Measurements from ENCODE around the gene MSI2.

Gene MSI2

DNA sequence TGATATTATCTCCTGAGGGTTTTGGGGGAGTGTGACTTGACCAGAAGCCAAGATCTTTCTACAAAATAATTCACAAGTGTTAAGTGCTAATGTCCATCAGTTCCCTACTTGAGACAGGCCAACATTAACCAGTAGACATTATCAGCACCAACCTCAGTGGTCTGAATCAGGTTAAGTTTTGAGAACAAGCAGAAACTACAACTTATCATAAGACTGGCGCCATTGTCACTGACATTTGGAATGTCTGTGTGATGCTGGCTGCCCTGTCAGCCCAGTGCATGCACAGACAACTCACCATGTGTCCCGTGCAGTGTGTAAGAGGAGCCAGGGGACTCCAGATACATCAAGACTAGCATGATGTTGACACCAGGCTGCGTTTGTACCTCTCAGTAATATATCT, 412.0 kb downstream of the MSI2 start:
- H3K27me3 ChIP-seq (ENCODE audit: insufficient read depth, low read length) = no peaks in the 10 kb centered on the region
- H4K20me1 ChIP-seq (ENCODE audit: insufficient read depth, low read length) = no peaks in the 10 kb centered on the region
- no peaks in the 10 kb centered on the region for H3F3A ChIP-seq (ENCODE audit: insufficient read depth, low read length)
- no peaks in the 10 kb centered on the region for H3K9me3 ChIP-seq (ENCODE audit: low read length)
- TF ChIP-seq EZH2 (IDR thresholded peaks at IDR 0.05; ENCODE audit: borderline replicate concordance, low read length) = no peak
- H3K27ac ChIP-seq (ENCODE audit: low read depth, low read length, poor library complexity, severe bottlenecking) = peak overlapping the region; percentile 29
- H2AFZ ChIP-seq (ENCODE audit: low read length) = no peak overlapping the region
- H3K4me2 ChIP-seq (ENCODE audit: low read length) = no peak overlapping the region
- H3K9me2 ChIP-seq (ENCODE audit: low read depth, low read length) = no peaks in the 10 kb centered on the region
- H3K9ac ChIP-seq (ENCODE audit: low read length) = no peak overlapping the region
- peaks cover 55% of the 10 kb centered on the region for H3K4me1 ChIP-seq (ENCODE audit: insufficient read depth, low read length, severe bottlenecking)
- H3K4me3 ChIP-seq (ENCODE audit: low read depth, low read length, poor library complexity, severe bottlenecking) = no peak overlapping the region
- peaks cover 42% of the 10 kb centered on the region; the same call in 1 of the 2 replicates for H3K36me3 ChIP-seq (ENCODE audit: insufficient read depth, low read length)
- no peaks in the 10 kb centered on the region for H3K79me2 ChIP-seq (ENCODE audit: insufficient read depth, low read length)

DNA sequence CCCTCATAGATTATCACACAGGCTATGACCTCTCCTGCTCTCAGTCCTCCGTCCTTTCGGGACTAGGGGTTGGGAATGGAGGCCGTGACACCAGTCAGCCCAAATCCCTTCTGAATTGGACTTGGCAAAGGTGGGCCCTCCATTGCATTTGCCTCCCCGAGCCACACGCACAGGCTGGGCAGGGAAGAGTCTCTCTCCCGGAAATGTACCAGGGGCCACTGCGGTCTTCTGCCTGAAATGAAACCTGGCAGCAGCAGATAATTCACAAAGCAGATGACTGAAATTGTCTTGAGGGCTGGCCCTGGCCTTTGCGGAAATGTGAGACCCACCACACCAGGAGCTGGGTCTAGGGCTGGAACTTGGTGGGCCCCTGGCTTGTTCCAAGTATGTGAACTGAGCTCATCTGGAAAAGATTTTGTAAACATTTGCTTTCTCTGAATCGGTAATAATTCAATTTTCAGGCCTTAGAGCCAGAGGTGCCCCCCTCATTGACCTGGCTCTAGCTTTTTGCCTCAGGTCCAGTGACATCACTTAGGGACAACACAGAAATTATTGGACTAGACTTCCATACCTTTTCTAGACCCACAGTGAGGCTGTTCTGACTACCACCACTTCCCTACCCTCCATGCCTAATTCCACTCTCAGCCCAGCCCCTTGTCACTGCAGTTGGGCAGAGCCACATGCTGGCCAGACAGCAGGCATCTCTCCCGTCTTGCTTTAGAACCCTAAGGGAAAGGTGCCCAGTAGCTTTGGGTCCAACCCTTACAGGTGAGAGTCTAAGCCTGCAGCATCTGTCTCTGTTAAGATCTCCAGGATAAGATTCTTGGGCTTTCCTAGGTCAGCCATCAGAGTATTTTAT, 413.6 kb downstream of the MSI2 start:
- H3K4me3 ChIP-seq (ENCODE audit: low read depth, low read length, poor library complexity, severe bottlenecking) = no peak overlapping the region
- peaks cover 39% of the 10 kb centered on the region for H3K4me1 ChIP-seq (ENCODE audit: insufficient read depth, low read length, severe bottlenecking)
- H3K36me3 ChIP-seq (ENCODE audit: insufficient read depth, low read length) = peaks cover 49% of the 10 kb centered on the region
- TF ChIP-seq EZH2 (IDR thresholded peaks at IDR 0.05; ENCODE audit: borderline replicate concordance, low read length) = no peak
- H3K27me3 ChIP-seq (ENCODE audit: insufficient read depth, low read length) = no peaks in the 10 kb centered on the region
- no peak overlapping the region for H3K9ac ChIP-seq (ENCODE audit: low read length)
- H3K4me2 ChIP-seq (ENCODE audit: low read length) = no peak overlapping the region
- H3K27ac ChIP-seq (ENCODE audit: low read depth, low read length, poor library complexity, severe bottlenecking) = peak overlapping the region; percentile 8
- H3K9me2 ChIP-seq (ENCODE audit: low read depth, low read length) = no peaks in the 10 kb centered on the region
- H4K20me1 ChIP-seq (ENCODE audit: insufficient read depth, low read length) = no peaks in the 10 kb centered on the region
- H3F3A ChIP-seq (ENCODE audit: insufficient read depth, low read length) = no peaks in the 10 kb centered on the region
- H3K79me2 ChIP-seq (ENCODE audit: insufficient read depth, low read length) = no peaks in the 10 kb centered on the region
- no peaks in the 10 kb centered on the region for H3K9me3 ChIP-seq (ENCODE audit: low read length)
- H2AFZ ChIP-seq (ENCODE audit: low read length) = no peak overlapping the region

DNA sequence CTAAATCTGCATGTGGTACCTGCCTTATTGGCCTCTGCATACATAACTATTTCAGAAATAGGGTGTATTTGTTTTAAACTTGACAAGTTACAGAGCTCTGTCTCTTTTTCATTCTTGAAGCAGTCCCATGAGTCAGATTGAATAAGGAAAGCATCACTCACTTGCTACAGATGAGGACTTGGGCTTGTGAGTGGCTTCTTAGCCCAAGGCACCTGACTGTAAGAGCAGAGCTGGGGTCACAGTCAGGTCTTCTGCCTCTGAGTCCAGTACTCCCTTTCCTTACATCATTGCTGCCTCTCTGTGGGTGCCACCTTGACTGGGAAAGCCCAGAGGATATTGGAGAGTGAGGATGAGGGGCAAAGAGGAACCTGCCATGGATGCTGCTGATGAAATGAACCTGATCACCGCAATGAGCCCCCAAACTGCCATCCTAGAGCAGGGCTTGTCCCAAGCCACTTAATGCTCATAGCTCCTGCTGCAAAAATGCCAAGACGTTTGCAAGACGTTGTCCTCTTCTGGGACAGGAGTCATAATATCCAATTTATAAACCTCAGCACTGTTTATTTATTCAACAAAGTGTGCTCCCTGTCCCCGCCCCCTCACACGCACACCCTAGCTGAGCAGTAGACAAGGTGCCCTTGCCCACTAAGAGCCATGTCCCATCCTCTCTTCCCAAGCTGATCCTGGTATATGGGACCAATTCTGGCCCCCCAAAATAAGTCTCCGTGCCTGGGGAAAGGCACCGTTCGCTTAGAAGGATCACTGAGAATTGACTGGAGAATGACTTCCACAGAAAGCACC, 414.6 kb downstream of the MSI2 start:
- Histone ChIP-seq H2AFZ (ENCODE audit: low read length) (no peak overlapping the region), H3K79me2 (ENCODE audit: insufficient read depth, low read length) (no peaks in the 10 kb centered on the region), H3K4me2 (ENCODE audit: low read length) (no peak overlapping the region)

More for the DNA sequence above, 414.6 kb downstream of the MSI2 start:
- no peaks in the 10 kb centered on the region for H4K20me1 ChIP-seq (ENCODE audit: insufficient read depth, low read length)
- no peak overlapping the region for H3K4me3 ChIP-seq (ENCODE audit: low read depth, low read length, poor library complexity, severe bottlenecking)
- no peaks in the 10 kb centered on the region for H3F3A ChIP-seq (ENCODE audit: insufficient read depth, low read length)
- H3K36me3 ChIP-seq (ENCODE audit: insufficient read depth, low read length) = peaks cover 60% of the 10 kb centered on the region
- H3K9me3 ChIP-seq (ENCODE audit: low read length) = no peaks in the 10 kb centered on the region
- H3K9me2 ChIP-seq (ENCODE audit: low read depth, low read length) = no peaks in the 10 kb centered on the region
- peak overlapping the region; percentile 69 for H3K27ac ChIP-seq (ENCODE audit: low read depth, low read length, poor library complexity, severe bottlenecking)
- no peaks in the 10 kb centered on the region for H3K27me3 ChIP-seq (ENCODE audit: insufficient read depth, low read length)
- no peak for TF ChIP-seq EZH2 (IDR thresholded peaks at IDR 0.05; ENCODE audit: borderline replicate concordance, low read length)
- TF ChIP-seq, protein P1, sequence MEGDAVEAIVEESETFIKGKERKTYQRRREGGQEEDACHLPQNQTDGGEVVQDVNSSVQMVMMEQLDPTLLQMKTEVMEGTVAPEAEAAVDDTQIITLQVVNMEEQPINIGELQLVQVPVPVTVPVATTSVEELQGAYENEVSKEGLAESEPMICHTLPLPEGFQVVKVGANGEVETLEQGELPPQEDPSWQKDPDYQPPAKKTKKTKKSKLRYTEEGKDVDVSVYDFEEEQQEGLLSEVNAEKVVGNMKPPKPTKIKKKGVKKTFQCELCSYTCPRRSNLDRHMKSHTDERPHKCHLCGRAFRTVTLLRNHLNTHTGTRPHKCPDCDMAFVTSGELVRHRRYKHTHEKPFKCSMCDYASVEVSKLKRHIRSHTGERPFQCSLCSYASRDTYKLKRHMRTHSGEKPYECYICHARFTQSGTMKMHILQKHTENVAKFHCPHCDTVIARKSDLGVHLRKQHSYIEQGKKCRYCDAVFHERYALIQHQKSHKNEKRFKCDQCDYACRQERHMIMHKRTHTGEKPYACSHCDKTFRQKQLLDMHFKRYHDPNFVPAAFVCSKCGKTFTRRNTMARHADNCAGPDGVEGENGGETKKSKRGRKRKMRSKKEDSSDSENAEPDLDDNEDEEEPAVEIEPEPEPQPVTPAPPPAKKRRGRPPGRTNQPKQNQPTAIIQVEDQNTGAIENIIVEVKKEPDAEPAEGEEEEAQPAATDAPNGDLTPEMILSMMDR (IDR thresholded peaks at IDR 0.05; ENCODE audit: low read length) = no peak
- H3K4me1 ChIP-seq (ENCODE audit: insufficient read depth, low read length, severe bottlenecking) = peaks cover 28% of the 10 kb centered on the region
- no peak overlapping the region; the same call in 1 of the 2 replicates for H3K9ac ChIP-seq (ENCODE audit: low read length)
